Skin of body (tissue), 2 donors: ENCODE data around the gene QTRT2. TPM values are rescaled to one million over a fixed set of nuclear protein-coding genes. Genes with fewer than 3 reads are reported as not detected.

Experiments
- DNase-seq: peaks from one replicate; lab custom pipeline; 2025; lab: John Stamatoyannopoulos, UW
- total RNA-seq: library from RNA; depleted of rRNA; stranded (reverse); fragments of >200 nt; gene quantifications from one replicate; pipeline ENCODE4 v1.2.3, GENCODE V29; 2014

Gene QTRT2
- total RNA-seq, 1 donor from 2014 or later: 23.9 TPM

DNA sequence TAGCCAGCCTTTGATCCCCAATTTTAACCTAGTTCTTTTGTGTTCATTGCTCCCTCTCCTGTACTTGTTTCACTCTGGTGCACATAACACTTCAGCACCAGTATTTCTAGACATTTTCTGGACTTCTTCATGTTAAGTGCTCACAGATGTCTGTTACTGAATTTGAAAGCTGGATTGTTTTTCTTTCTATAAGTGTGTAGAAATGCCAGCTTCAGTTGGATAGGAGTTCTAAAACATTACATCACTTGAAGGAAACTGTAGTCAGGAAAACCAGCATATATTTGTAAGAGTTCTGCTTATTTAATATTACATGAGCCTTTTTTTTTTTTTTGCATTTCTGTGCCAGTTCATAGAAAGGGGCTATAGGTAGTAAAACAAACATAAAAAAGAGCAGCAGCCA lies 21.6 kb downstream of the QTRT2 start:
- no peak for DNase-seq

DNA sequence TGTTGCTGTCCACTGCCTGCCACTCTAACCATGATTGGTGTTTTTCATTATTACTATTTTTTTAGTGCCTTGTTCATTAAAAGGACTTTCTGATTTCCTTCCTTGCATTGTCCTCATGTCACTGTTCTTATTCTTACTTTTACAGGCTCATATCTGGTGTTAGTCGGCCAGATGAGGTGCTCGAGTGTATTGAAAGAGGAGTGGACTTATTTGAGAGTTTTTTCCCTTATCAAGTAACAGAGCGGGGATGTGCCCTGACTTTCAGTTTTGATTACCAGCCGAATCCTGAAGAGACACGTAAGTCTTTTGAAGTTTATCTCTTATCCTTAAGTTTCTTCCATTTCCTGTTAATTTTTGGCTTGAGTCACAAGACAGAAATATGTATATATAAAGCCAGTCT lies 23.2 kb downstream of the QTRT2 start:
- DNase-seq: no peak

- no peak for DNase-seq
These were observed 23.7 kb downstream of the QTRT2 start for GRCh38 chr3:114080201-114080600.

GRCh38 chr3:114081037-114081436 lies 24.5 kb downstream of the QTRT2 start:
- DNase-seq: no peak

DNA sequence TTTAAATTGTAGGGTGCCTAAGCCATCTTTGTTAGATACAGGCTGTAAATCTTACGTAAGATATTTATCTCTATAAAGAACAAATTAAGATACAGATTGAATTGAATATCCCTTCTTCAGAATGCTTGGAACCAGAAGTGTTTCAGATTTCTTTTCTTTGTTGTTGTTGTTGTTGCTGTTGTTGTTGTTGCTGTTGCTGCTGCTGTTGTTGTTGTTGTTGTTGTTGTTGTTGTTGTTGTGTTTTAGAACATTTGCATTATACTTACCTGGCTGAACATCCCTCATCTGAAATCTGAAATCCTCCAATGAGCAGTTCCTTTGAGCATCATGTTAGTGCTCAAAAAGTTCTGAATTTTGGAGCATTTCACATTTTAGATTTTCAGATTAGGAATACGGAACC lies 26.6 kb downstream of the QTRT2 start:
- DNase-seq: no peak

- no peak for DNase-seq
These were observed 29.8 kb downstream of the QTRT2 start for GRCh38 chr3:114086356-114086755.

GRCh38 chr3:114089675-114090074 lies 33.1 kb downstream of the QTRT2 start:
- no peak for DNase-seq

DNA sequence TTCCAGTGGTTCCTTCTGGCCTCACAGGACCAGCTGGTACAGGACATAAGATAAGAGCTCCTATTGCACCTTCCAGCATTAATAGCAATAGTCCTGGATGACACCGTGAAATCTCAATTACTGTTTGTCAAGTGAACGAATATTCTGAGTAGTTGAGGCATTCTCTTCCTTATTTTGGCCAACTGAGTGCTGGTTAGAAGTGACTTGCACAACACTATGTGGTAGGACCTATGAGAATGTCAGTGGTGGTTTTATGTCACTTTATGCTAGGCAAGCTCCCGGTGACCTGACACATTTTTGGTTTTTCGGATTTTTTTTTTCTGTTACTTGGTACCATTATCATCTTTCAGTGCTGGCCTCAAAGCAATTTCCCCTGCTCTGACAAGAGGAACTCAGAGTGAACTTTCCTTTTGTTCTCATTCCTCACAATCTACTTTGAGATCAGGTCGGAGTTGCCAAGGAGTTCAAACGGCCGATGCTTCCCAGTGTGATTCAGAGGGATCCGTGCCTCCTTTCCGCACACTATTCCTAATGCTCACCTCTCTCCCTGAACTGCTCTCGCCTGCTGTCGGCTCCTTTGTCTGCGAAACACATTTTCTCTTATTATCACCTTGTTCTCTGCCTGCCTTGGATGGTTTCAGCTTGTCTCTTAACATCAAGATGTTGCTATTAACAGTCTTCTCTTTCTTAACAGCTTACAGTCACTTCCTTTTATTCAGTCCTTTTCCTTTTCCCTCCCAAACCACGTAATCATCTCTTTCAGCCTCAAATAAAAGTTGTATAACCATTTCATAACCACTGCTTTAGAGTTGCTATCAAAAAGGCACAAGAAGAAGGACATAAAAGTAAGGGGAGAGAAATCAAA lies 35.8 kb downstream of the QTRT2 start:
- no peak for DNase-seq

GRCh38 chr3:114093016-114093380 lies 36.5 kb downstream of the QTRT2 start:
- no peak for DNase-seq

DNA sequence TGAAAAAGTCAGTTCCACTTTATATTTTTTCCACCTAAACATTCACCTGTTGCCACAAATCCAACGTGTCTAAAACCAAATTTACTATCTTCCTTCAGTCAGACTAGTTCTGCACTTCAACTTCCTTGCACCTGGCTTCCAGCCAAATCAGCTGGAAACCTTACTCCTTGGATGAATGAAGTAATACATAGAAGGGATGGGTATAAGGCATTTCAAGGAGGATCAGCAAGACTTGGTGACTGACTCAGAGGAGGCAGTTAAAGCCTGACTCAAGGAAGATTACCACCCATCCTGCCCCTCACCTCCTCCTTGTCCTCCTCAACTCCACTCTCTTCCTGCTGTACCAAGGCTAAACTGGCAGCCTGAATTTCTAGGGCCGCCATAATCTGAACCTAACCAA lies 37.1 kb downstream of the QTRT2 start:
- no peak for DNase-seq

GRCh38 chr3:114095796-114096195 lies 39.3 kb downstream of the QTRT2 start:
- no peak for DNase-seq

GRCh38 chr3:114101101-114101500 lies 44.6 kb downstream of the QTRT2 start:
- no peak for DNase-seq

- DNase-seq: no peak
These were observed 46.6 kb downstream of the QTRT2 start for GRCh38 chr3:114103181-114103580.

DNA sequence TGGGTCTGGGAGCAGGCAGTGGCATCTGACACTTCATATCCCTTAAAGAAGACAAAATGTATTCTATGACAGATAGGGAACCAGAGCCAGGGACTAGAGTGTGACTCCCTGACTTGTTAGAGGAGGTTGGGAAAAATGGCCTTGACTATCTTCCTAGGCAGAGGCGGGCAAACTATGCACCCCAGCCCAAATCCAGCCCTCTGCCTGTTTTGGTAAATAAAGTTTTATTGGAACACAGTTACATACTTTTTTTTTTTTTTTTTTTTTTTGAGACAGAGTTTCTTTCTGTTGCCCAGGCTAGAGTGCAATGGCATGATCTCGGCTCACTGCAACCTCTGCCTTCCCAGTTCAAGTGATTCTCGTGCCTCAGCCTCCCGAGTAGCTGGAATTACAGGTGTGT lies 47.3 kb downstream of the QTRT2 start:
- DNase-seq: no peak

- DNase-seq: no peak
These were observed 47.9 kb downstream of the QTRT2 start for GRCh38 chr3:114104414-114104813.

- no peak for DNase-seq
These were observed 51.6 kb downstream of the QTRT2 start for GRCh38 chr3:114108137-114108536.

DNA sequence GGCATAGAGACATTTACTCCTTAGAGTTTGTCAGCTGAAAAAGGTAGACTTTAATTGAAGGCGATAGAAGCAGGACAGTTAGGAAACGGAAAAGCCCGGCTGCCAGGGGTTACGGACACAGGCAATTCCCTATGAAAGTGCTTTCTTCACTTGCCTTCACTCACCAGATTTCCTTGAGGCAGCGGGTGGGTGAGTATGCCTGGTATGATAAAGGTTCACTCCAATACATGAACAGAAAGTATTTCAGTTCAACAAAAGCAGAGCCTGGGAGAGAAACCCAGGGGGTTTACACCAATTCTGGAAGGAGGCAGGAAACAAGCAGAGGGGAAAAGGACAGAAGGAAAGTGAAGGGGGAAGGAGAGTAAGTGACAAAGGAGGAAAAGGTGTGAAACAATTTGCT lies 53.9 kb downstream of the QTRT2 start:
- DNase-seq: no peak

DNA sequence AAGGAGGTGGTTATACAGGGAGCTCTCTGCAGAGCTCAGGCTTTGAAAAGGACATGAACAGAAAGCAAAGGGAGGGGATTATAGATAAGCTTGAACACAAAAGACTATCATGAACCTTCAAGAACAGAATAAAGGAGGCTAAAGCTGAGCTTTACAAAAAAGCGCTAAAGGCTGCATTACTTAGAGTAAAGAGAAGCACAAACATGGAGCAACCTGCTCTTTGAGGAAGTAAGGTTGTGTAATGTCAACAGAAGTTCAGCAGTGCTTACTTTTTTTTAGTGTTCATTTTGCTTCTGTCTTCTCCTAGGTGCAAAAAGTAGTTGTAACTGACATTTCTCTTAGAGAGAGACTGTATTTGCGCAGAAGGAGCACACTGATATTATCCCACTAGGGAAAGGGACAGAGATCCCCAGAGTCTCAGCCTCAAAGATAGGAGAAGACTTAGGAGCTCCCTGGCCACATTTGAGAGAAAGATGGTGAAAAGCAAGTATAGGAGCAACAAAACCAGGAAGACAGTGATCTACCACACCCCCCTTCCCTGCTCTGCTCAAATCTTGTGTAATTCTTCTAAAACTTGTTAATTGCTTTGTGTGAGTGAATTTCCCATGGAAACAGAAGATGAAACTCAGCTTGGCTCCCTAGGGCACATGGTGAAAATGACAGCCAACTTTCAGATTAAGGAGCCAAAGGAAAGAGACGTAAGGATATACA lies 54.7 kb downstream of the QTRT2 start:
- no peak for DNase-seq

DNA sequence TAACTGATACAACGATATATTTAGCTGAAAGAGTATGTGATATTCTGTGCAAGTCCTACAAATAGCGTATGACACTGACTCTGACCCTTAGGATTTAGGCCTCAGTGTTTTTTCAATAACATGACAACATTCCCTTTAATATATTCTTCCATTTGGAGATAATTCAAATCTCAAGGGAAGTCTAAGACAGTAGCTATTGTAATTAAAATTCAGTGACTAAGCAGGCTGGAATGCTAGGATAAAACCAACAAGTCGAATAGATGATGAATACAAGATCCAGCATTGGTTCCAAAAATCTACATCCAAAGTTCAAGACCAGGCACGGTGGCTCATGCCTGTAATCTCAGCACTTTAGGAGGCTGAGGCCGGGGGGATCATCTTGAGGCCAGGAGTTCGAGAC lies 56.2 kb downstream of the QTRT2 start:
- DNase-seq: no peak

DNA sequence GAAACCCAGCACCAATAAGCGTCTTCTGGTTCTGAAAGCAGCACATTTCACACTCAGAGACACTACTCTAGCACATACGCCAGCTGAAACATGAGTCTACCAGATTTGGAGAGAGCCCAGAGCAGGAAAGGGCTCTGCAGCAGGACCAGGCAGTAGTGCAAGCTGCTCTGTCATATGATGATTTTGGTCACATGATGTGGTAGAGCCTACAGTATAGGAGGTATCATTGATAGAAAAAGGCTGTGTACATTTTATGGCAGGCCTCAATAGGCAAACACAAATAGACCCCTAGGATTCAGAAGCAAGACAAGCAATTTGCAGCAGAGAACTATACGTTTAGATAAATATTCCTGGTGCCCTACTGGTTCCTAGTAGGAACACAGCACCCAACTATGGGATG lies 58.2 kb downstream of the QTRT2 start:
- no peak for DNase-seq

GRCh38 chr3:114115143-114115542 lies 58.6 kb downstream of the QTRT2 start:
- DNase-seq: no peak

DNA sequence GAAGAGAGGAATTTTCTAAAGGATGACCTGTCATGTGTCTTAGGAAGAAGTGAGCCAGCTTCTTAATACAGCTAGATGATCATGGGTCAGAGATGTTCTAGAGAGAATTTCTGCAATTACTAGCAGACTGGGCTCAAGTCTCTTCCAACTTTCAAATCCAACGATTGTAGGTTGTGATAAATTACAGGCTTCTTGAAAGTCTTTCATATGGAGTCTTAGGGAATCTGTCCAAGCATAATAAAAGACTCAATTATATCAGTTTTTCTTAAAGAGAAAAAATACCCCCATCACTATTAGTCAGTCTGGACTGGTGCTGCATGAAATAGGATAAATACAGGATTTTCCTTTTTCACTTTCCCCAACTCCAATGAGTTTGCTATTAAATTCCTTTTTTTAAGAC lies 63.2 kb downstream of the QTRT2 start:
- no peak for DNase-seq

GRCh38 chr3:114120211-114120610 lies 63.7 kb downstream of the QTRT2 start:
- no peak for DNase-seq
